K562 (cell line): ENCODE results near the gene TECPR1. TPM values are rescaled to one million over a fixed set of nuclear protein-coding genes. Genes with fewer than 3 reads are reported as not detected.

Source experiments
- ATAC-seq: fragments of 200-7000 bp; cut with Tn5 transposase; 3 replicates; pipeline ENCODE4 v1.9.1; 2020; ENCODE audit warnings: moderate library complexity
- BruUV-seq: library from RNA; stranded (reverse); fragments of 400-500 nt; replicated peaks from 2 replicates; lab custom pipeline; 2021; lab: Mats Ljungman, UMichigan
- CTCF ChIA-PET: fragments of 300-600 bp; formaldehyde crosslinking; extraction: SDS; loops from one replicate; lab custom pipeline; 2021; ENCODE audit warnings: low intra/inter-chr PET ratio; lab: Yijun Ruan, JAX
- POLR2A ChIA-PET: fragments of 300-600, 350-650 bp; sonication (Branson Sonifier 250); formaldehyde crosslinking; extraction: SDS; loops from one replicate; lab custom pipeline; 2021; ENCODE audit warnings: antibody characterized with exemption, inconsistent platforms; lab: Yijun Ruan, JAX
- DNase-seq, 4 experiments: peaks; one replicate each; pipeline versions ENCODE4 v3.0.0 to v3.0.0-alpha.2; 2011 to 2018; ENCODE audit warnings: low spot score in 3 of 4, mixed read lengths in 3 of 4; ENCODE audit errors: extremely low read depth in 1 of 4
- FAIRE-seq: peaks from 2 replicates; lab custom pipeline; 2011; peaks lifted over from hg19 to GRCh38; lab: Jason Lieb, UNC
- H2AFZ ChIP-seq: 2 replicates; pipeline ENCODE4 v1.6.0; 2011; ENCODE audit warnings: low read depth, low read length, control low read depth, inconsistent platforms
- H3K27ac ChIP-seq: fragments of 200-600 bp; 3 replicates; pipeline ENCODE4 v1.8.0; 2011; ENCODE audit warnings: low read depth, mild to moderate bottlenecking, control low read depth, inconsistent platforms, low read length, moderate library complexity, mixed read lengths; ENCODE audit errors: extremely low read depth
- H3K27me3 ChIP-seq, 2 experiments: fragments of 300-600 bp in 1 of 2; 2 replicates in 1 of 2; 3 replicates in 1 of 2; pipeline versions ENCODE4 v1.6.0 to v1.8.0; 2011; ENCODE audit warnings: inconsistent platforms in 2 of 2, low read length in 2 of 2, mild to moderate bottlenecking in 1 of 2, mixed read lengths in 1 of 2, moderate library complexity in 1 of 2; ENCODE audit not compliant: control insufficient read depth in 2 of 2, insufficient read depth in 2 of 2
- H3K36me3 ChIP-seq: fragments of 300-600 bp; 3 replicates; pipeline ENCODE4 v1.8.0; 2011; ENCODE audit warnings: mild to moderate bottlenecking, low read length, inconsistent platforms; ENCODE audit not compliant: control insufficient read depth, insufficient read depth
- H3K4me1 ChIP-seq, 2 experiments: fragments of 200-600 bp in 1 of 2; replicated peaks in 1 of 2; 2 replicates in 1 of 2; 3 replicates in 1 of 2; pipeline versions ENCODE4 v1.5.1 to v1.8.0; 2011; ENCODE audit warnings: inconsistent platforms in 2 of 2, low read length in 2 of 2, mild to moderate bottlenecking in 1 of 2, mixed read lengths in 1 of 2, moderate library complexity in 1 of 2; ENCODE audit not compliant: control insufficient read depth in 2 of 2, insufficient read depth in 2 of 2
- H3K4me2 ChIP-seq: 2 replicates; pipeline ENCODE4 v1.6.1; 2011; ENCODE audit warnings: low read length, control low read depth, inconsistent platforms, mixed read lengths; ENCODE audit not compliant: insufficient read depth
- H3K4me3 ChIP-seq: fragments of 200-600 bp; sonication (generic), shearing (Covaris generic); 2 replicates; pipeline ENCODE4 v1.5.1; 2016; ENCODE audit warnings: control low read depth, inconsistent platforms
- H3K79me2 ChIP-seq: fragments of 200-600 bp; 3 replicates; pipeline ENCODE4 v1.8.0; 2011; ENCODE audit warnings: low read length, inconsistent platforms; ENCODE audit not compliant: control insufficient read depth, insufficient read depth
- H3K9ac ChIP-seq, 2 experiments: 2 replicates each; pipeline versions ENCODE4 v1.6.0 to v1.6.1; 2011; ENCODE audit warnings: low read depth in 2 of 2, low read length in 2 of 2, control low read depth in 1 of 2, inconsistent platforms in 1 of 2, mild to moderate bottlenecking in 1 of 2, mixed read lengths in 1 of 2; ENCODE audit not compliant: insufficient read depth in 1 of 2
- H3K9me1 ChIP-seq: one replicate; pipeline ENCODE4 v1.6.0; 2011; ENCODE audit warnings: inconsistent platforms, mild to moderate bottlenecking, low read length, moderate library complexity; ENCODE audit not compliant: control insufficient read depth, insufficient read depth
- H3K9me3 ChIP-seq: replicated peaks from 2 replicates; pipeline ENCODE4 v1.5.1; 2011; ENCODE audit warnings: low read depth, low read length, inconsistent platforms; ENCODE audit not compliant: control insufficient read depth, insufficient read depth
- H4K20me1 ChIP-seq: replicated peaks from 2 replicates; pipeline ENCODE4 v1.6.1; 2011; ENCODE audit warnings: low read length, inconsistent platforms, mixed read lengths; ENCODE audit not compliant: control insufficient read depth, insufficient read depth
- C11orf30 ChIP-seq: fragments of 450-650 bp; IDR thresholded peaks from 2 replicates; pipeline ENCODE4 v1.6.1; 2016; ENCODE audit warnings: low read depth, mild to moderate bottlenecking
- ERF ChIP-seq: fragments of 450-650 bp; formaldehyde crosslinking; IDR thresholded peaks from 2 replicates; pipeline ENCODE4 v1.4.0; 2020; ENCODE audit warnings: mild to moderate bottlenecking, mixed read lengths
- KHSRP ChIP-seq: fragments of 450-650 bp; IDR thresholded peaks from 2 replicates; pipeline ENCODE4 v1.6.1; 2017
- MAFF ChIP-seq: IDR thresholded peaks from 2 replicates; pipeline ENCODE4 v1.6.1; 2012; ENCODE audit warnings: low read length, improper control_type of control experiment
- MAFG ChIP-seq: fragments of 450-650 bp; conservative IDR thresholded peaks from 2 replicates; pipeline ENCODE4 v1.6.1; 2016; ENCODE audit warnings: missing genetic modification characterization, missing compliant biosample characterization
- MCM3 ChIP-seq: fragments of 450-650 bp; IDR thresholded peaks from 2 replicates; pipeline ENCODE4 v1.6.1; 2016
- NFIC ChIP-seq: fragments of 450-650 bp; IDR thresholded peaks from 2 replicates; pipeline ENCODE4 v1.6.1; 2017; ENCODE audit warnings: mild to moderate bottlenecking, inconsistent platforms
- NKRF ChIP-seq: fragments of 450-650 bp; IDR thresholded peaks from 2 replicates; pipeline ENCODE4 v1.6.1; 2016; ENCODE audit warnings: borderline replicate concordance
- RFX7 ChIP-seq: fragments of 250-450 bp; sonication (Bioruptor Pico); IDR thresholded peaks from 2 replicates; pipeline ENCODE4 v1.5.1; 2021; ENCODE audit warnings: mild to moderate bottlenecking
- TBL1XR1 ChIP-seq, 2 experiments: IDR thresholded peaks; 2 replicates each; pipeline ENCODE4 v1.6.1; 2012; ENCODE audit warnings: improper control_type of control experiment in 2 of 2, low read length in 2 of 2, mild to moderate bottlenecking in 1 of 2
- THRA ChIP-seq: fragments of 450-650 bp; IDR thresholded peaks from 2 replicates; pipeline ENCODE4 v1.6.1; 2017; ENCODE audit warnings: mild to moderate bottlenecking, moderate library complexity
- ZNF316 ChIP-seq: fragments of 450-650 bp; IDR thresholded peaks from 2 replicates; pipeline ENCODE4 v1.6.1; 2016
- WGBS: fragments of 100-300 bp; shearing (Covaris generic); methylation state at CpG from one replicate; pipeline ENCODE4 v1.1.6; 2016; ENCODE audit warnings: low coverage, mixed read lengths; ENCODE audit not compliant: insufficient coverage; ENCODE audit errors: missing lambda C conversion rate; 5-methylcytosine and 5-hydroxymethylcytosine counted together
- in situ Hi-C: fragments of 300-500 bp; cut with MboI; formaldehyde crosslinking; loops from 4 replicates; pipeline ENCODE4 v1.15.0; 2018; ENCODE audit warnings: inconsistent platforms, mixed read lengths
- intact Hi-C: fragments of 100-400 bp; cut with micrococcal nuclease; formaldehyde crosslinking; loops from 2 replicates; pipeline ENCODE4 v1.14.2; 2022
- polyA plus RNA-seq, 8 experiments: library from polyadenylated mRNA; depleted of rRNA in 4 of 8; stranded (reverse) in 5 of 8; unstranded in 3 of 8; fragments of >200 nt; fragmentation: Nextera tagmentation in 2 of 8; fragmentation: Illumina TruSeq in 1 of 8; extraction: Ambion mirVana in 2 of 8; extraction: Trizol in 1 of 8; gene quantifications; 2 replicates each; pipeline versions ENCODE4 v1.2.1 to v1.2.3, GENCODE V29; 2011 to 2014; ENCODE audit warnings: inconsistent platforms in 1 of 8, missing spikeins in 1 of 8
- total RNA-seq, 7 experiments: library from RNA; depleted of rRNA in 6 of 7; stranded (reverse); fragments of >200 nt in 6 of 7; fragmentation: Illumina TruSeq in 2 of 7; extraction: Trizol in 2 of 7; gene quantifications; 2 replicates each; pipeline versions ENCODE4 v1.2.1 to v1.2.3, GENCODE V29; 2011 to 2021; ENCODE audit warnings: low replicate concordance in 1 of 7
- TF ChIP-seq, protein P1 (sequence below): fragments of 250-450 bp; sonication (Bioruptor Pico); IDR thresholded peaks from 2 replicates; pipeline ENCODE4 v1.4.0; 2020; ENCODE audit warnings: mild to moderate bottlenecking, moderate library complexity
- TF ChIP-seq, protein P2 (sequence below): sonication (generic); formaldehyde crosslinking; IDR thresholded peaks from 2 replicates; pipeline ENCODE4 v1.8.0; 2022; ENCODE audit warnings: mild to moderate bottlenecking, low read depth, missing genetic modification reagents

The TECPR1 gene
- total and polyA plus RNA-seq, 9 of the 15 experiments (the other 6 are each of a cell fraction or from before 2014, with no cell fraction given) = 0.17 to 15.0 (median 2.2) TPM

DNA sequence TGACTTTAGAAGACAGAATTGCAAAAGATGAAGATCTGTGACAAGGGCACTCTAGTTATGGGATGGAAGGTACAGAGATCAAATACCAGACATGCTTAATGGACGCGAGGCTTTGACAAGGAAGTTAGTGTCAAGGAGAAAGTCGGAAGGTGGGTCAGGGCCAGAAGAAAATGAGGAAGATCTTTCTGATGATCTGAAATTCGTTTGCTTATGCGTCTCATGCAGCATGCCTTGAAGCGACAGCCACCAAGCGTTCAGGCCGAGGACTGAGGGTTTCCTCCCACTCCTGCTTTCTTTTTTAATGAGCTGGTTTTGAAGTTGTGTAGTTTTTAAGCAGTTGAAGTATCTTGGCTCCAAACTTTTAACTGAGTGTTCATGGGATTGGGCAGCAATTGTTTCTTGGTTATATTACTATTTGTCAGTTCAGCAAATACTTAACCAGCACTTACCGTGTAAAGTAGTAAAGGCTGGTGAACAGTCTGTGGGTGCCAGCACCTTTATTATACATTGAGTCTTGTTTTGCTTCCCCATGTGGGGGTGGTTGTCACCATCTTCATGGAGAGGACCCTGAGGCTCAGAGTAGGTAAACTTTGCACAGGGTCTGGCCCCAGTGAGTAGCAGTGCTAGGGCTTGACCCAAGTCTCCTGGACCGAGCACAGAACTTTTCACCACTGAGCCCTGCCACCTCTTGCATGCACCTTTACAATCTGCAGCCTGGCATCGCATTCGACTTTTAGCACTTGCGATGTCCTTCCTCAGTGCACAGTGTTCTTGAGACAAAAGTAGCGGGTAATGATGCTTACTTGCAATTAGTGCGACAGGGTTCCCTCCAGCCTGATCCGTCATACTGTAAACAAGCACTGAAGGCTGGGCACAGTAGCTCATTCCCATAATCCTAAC, 55.1 kb downstream of the TECPR1 start:
- no peak for FAIRE-seq
- in situ Hi-C loops = no loop called here
- no peak for TF ChIP-seq RFX7
- TF ChIP-seq ERF (CRISPR knock-in tag) = no peak
- no peak for TF ChIP-seq MCM3
- TF ChIP-seq NKRF = no peak
- no peak for TF ChIP-seq KHSRP
- TF ChIP-seq, protein P1, sequence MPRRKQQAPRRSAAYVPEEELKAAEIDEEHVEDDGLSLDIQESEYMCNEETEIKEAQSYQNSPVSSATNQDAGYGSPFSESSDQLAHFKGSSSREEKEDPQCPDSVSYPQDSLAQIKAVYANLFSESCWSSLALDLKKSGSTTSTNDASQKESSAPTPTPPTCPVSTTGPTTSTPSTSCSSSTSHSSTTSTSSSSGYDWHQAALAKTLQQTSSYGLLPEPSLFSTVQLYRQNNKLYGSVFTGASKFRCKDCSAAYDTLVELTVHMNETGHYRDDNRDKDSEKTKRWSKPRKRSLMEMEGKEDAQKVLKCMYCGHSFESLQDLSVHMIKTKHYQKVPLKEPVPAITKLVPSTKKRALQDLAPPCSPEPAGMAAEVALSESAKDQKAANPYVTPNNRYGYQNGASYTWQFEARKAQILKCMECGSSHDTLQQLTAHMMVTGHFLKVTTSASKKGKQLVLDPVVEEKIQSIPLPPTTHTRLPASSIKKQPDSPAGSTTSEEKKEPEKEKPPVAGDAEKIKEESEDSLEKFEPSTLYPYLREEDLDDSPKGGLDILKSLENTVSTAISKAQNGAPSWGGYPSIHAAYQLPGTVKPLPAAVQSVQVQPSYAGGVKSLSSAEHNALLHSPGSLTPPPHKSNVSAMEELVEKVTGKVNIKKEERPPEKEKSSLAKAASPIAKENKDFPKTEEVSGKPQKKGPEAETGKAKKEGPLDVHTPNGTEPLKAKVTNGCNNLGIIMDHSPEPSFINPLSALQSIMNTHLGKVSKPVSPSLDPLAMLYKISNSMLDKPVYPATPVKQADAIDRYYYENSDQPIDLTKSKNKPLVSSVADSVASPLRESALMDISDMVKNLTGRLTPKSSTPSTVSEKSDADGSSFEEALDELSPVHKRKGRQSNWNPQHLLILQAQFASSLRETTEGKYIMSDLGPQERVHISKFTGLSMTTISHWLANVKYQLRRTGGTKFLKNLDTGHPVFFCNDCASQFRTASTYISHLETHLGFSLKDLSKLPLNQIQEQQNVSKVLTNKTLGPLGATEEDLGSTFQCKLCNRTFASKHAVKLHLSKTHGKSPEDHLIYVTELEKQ = no peak
- 0 out of 2 replicates have a peak, but pooled peaks have one; percentile 33 for TF ChIP-seq C11orf30
- no peak for TF ChIP-seq NFIC
- peak; percentile 68 for TF ChIP-seq ZNF316
- no peak for TF ChIP-seq THRA
- peak; percentile 27 for TF ChIP-seq MAFG (tag)
- no peak for TF ChIP-seq TBL1XR1 (IDR thresholded peaks at IDR 0.05; ENCODE audit: low read length in 2 of 2)
- TF ChIP-seq, protein P2, sequence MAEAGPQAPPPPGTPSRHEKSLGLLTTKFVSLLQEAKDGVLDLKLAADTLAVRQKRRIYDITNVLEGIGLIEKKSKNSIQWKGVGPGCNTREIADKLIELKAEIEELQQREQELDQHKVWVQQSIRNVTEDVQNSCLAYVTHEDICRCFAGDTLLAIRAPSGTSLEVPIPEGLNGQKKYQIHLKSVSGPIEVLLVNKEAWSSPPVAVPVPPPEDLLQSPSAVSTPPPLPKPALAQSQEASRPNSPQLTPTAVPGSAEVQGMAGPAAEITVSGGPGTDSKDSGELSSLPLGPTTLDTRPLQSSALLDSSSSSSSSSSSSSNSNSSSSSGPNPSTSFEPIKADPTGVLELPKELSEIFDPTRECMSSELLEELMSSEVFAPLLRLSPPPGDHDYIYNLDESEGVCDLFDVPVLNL (CRISPR knock-in tag) = no peak
- 0 out of 2 replicates have a peak, but pooled peaks have one; percentile 13 for TF ChIP-seq MAFF

More for the DNA sequence above, 55.1 kb downstream of the TECPR1 start:
- peaks cover 37% of the 10 kb centered on the region; the same call in 2 of the 3 replicates for H3K36me3 ChIP-seq
- H3K27ac ChIP-seq = no peak overlapping the region
- H3K27me3 ChIP-seq = no peaks in the 10 kb centered on the region
- H2AFZ ChIP-seq = no peak overlapping the region
- H3K9me3 ChIP-seq = no peaks in the 10 kb centered on the region
- no peak for DNase-seq
- H4K20me1 ChIP-seq = peaks cover 4% of the 10 kb centered on the region; the same call in 1 of the 2 replicates
- H3K9ac ChIP-seq = no peak overlapping the region
- H3K9me1 ChIP-seq = no peaks in the 10 kb centered on the region
- H3K4me3 ChIP-seq = no peak overlapping the region
- no peak for ATAC-seq
- CTCF ChIA-PET = no interaction called here
- intact Hi-C loops = no loop called here
- BruUV-seq = no TSS peak
- 80% methylated on average over 16 of the region's 16 CpGs for WGBS
- H3K4me1 ChIP-seq = no peaks in the 10 kb centered on the region; a peak in 1 of 5 replicates
- POLR2A ChIA-PET = interaction anchor here (0.6 kb wide), 1 partner anchor 204 kb away, joined by 3 read pairs; no protein-coding TSS in a partner anchor
- H3K79me2 ChIP-seq = no peaks in the 10 kb centered on the region
- no peak overlapping the region for H3K4me2 ChIP-seq
